Measurements from ENCODE around the gene CADPS.

DNA sequence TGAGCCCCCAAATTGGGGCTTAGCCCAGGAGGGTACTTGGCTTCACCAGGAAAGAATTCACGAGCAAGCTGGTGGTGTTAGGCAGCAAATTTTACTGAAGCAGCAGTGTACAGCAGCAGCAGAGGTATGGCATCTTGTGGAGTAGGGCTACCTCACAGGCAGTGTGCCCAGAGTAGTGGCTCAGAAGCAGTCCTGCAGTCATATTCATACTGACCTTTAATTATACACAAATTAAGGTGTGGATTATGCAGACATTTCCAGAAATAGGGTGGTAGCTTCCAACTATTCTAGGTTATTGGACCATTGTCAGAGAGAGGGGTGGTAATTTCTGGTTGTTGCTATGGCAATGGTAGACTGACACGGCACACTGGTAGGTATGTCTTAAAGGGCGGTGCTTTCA lies 20.7 kb upstream of the CADPS start:
- TF ChIP-seq GATA2 (IDR thresholded peaks at IDR 0.05; ENCODE audit: low read depth, low read length) (no peak), GATA3 (IDR thresholded peaks at IDR 0.05; ENCODE audit: low read depth, low read length) (no peak)

All from SH-SY5Y (cell line).